GM18526 (cell line): Measurements from ENCODE around the gene CLIC3.

ENCODE experiments used
- POLR2A ChIP-seq: IDR thresholded peaks from 3 replicates; pipeline ENCODE4 v1.6.1; 2011; ENCODE audit not compliant: insufficient read length; ENCODE audit errors: extremely low read depth

Gene CLIC3

GRCh38 chr9:137034709-137035506 is 38.5 kb upstream of the CLIC3 start:
- TF ChIP-seq POLR2A: no peak

- TF ChIP-seq POLR2A: no peak
Measured at GRCh38 chr9:137034039-137034708, 37.8 kb upstream of the CLIC3 start.

GRCh38 chr9:137032858-137033257 is 36.5 kb upstream of the CLIC3 start:
- TF ChIP-seq POLR2A: no peak

GRCh38 chr9:137031904-137032640 is 35.7 kb upstream of the CLIC3 start, which contains the start of gene FUT7:
TSS of gene FUT7 (minus strand) at chr9:137032088. CDS start at chr9:137031991, 97 bp downstream.
- TF ChIP-seq POLR2A: no peak

GRCh38 chr9:137030538-137031527 is 34.5 kb upstream of the CLIC3 start:
- no peak for TF ChIP-seq POLR2A

- TF ChIP-seq POLR2A: no peak
Measured at GRCh38 chr9:137030006-137030405, 33.6 kb upstream of the CLIC3 start.

GRCh38 chr9:137029058-137029936 is 32.9 kb upstream of the CLIC3 start:
- TF ChIP-seq POLR2A: no peak

- no peak for TF ChIP-seq POLR2A
Measured at GRCh38 chr9:137028263-137029057, 32.1 kb upstream of the CLIC3 start.

GRCh38 chr9:137027369-137028262 is 31.2 kb upstream of the CLIC3 start, which contains the start of gene ABCA2:
TSS of gene ABCA2 (minus strand) at chr9:137028237. CDS start at chr9:137028140, 97 bp downstream.
- no peak for TF ChIP-seq POLR2A

GRCh38 chr9:137026828-137027227 is 30.5 kb upstream of the CLIC3 start:
- TF ChIP-seq POLR2A: no peak

- no peak for TF ChIP-seq POLR2A
Measured at GRCh38 chr9:137026384-137026783, 30.0 kb upstream of the CLIC3 start.

GRCh38 chr9:137025517-137025966 is 29.2 kb upstream of the CLIC3 start:
- no peak for TF ChIP-seq POLR2A

GRCh38 chr9:137023583-137023991 is 27.2 kb upstream of the CLIC3 start:
- no peak for TF ChIP-seq POLR2A
